GM23338 (cell line): Measurements from ENCODE around the gene BICDL1. TPM values are rescaled to one million over a fixed set of nuclear protein-coding genes. Genes with fewer than 3 reads are reported as not detected.

Experiments used
- ATAC-seq: fragments of 200-7000 bp; cut with Tn5 transposase; 3 replicates; pipeline ENCODE4 v1.9.1; 2020
- DNase-seq: peaks from one replicate; pipeline ENCODE4 v3.0.0-alpha.2; 2015; ENCODE audit warnings: low spot score
- H2AFZ ChIP-seq: fragments of 200-600 bp; sonication (generic); 2 replicates; pipeline ENCODE4 v1.8.0; 2016; ENCODE audit warnings: antibody characterized with exemption, mild to moderate bottlenecking, moderate library complexity
- H3F3A ChIP-seq: fragments of 200-600 bp; sonication (generic); replicated peaks from 2 replicates; pipeline ENCODE4 v1.8.0; 2017; ENCODE audit warnings: antibody characterized with exemption, mixed run types, low read depth
- H3K27ac ChIP-seq: fragments of 200-600 bp; sonication (generic); 2 replicates; pipeline ENCODE4 v1.6.1; 2016; ENCODE audit warnings: low read depth
- H3K27me3 ChIP-seq: fragments of 200-600 bp; sonication (generic); 2 replicates; pipeline ENCODE4 v1.8.0; 2016; ENCODE audit warnings: mild to moderate bottlenecking, mixed run types, moderate library complexity; ENCODE audit not compliant: insufficient read depth
- H3K36me3 ChIP-seq: fragments of 200-600 bp; sonication (generic); 2 replicates; pipeline ENCODE4 v1.8.0; 2016; ENCODE audit warnings: mild to moderate bottlenecking; ENCODE audit not compliant: insufficient read depth
- H3K4me1 ChIP-seq: fragments of 200-600 bp; sonication (generic); 2 replicates; pipeline ENCODE4 v1.8.0; 2016; ENCODE audit warnings: mild to moderate bottlenecking, moderate library complexity; ENCODE audit not compliant: insufficient read depth
- H3K4me2 ChIP-seq: fragments of 200-600 bp; sonication (generic); 2 replicates; pipeline ENCODE4 v1.7.1; 2017; ENCODE audit warnings: mixed run types
- H3K4me3 ChIP-seq: fragments of 200-600 bp; sonication (generic); 2 replicates; pipeline ENCODE4 v1.6.1; 2016; ENCODE audit warnings: mixed run types
- H3K79me2 ChIP-seq: fragments of 200-600 bp; sonication (generic); replicated peaks from 2 replicates; pipeline ENCODE4 v1.8.0; 2017; ENCODE audit warnings: mild to moderate bottlenecking; ENCODE audit not compliant: insufficient read depth
- H3K9me2 ChIP-seq: fragments of 200-600 bp; sonication (generic); 2 replicates; pipeline ENCODE4 v1.8.0; 2017; ENCODE audit not compliant: insufficient read depth
- H4K20me1 ChIP-seq: fragments of 200-600 bp; sonication (generic); replicated peaks from 2 replicates; pipeline ENCODE4 v1.8.0; 2017; ENCODE audit warnings: mild to moderate bottlenecking; ENCODE audit not compliant: insufficient read depth
- H3K27ac Mint-ChIP-seq: 2 replicates; pipeline ENCODE4 v1.8.0; 2020; ENCODE audit warnings: inconsistent platforms, mild to moderate bottlenecking, moderate library complexity, mixed read lengths
- H3K27me3 Mint-ChIP-seq: 3 replicates; pipeline ENCODE4 v1.8.0; 2022; ENCODE audit warnings: low read depth, mild to moderate bottlenecking, moderate library complexity, mixed read lengths, inconsistent platforms; ENCODE audit not compliant: insufficient read depth, poor library complexity
- H3K36me3 Mint-ChIP-seq: 3 replicates; pipeline ENCODE4 v1.8.0; 2021; ENCODE audit warnings: low read depth, mild to moderate bottlenecking, inconsistent platforms, moderate library complexity, mixed read lengths
- H3K4me1 Mint-ChIP-seq: 3 replicates; pipeline ENCODE4 v1.8.0; 2020; ENCODE audit warnings: mild to moderate bottlenecking, inconsistent platforms, mixed read lengths
- H3K4me3 Mint-ChIP-seq: 3 replicates; pipeline ENCODE4 v1.8.0; 2021; ENCODE audit warnings: moderate library complexity, mild to moderate bottlenecking, inconsistent platforms, mixed read lengths
- H3K9me3 Mint-ChIP-seq: 3 replicates; pipeline ENCODE4 v1.8.0; 2020; ENCODE audit warnings: moderate library complexity, mild to moderate bottlenecking, inconsistent platforms, mixed read lengths
- CREB1 ChIP-seq: fragments of 250-450 bp; sonication (Bioruptor Pico); IDR thresholded peaks from 2 replicates; pipeline ENCODE4 v1.5.0; 2020; ENCODE audit warnings: low read depth, mild to moderate bottlenecking, moderate library complexity
- EZH2 ChIP-seq: fragments of 200-600 bp; sonication (generic); IDR thresholded peaks from one replicate; pipeline ENCODE4 v1.8.0; 2017; ENCODE audit warnings: antibody characterized with exemption, mild to moderate bottlenecking, low read depth; ENCODE audit not compliant: unreplicated experiment
- EZH2phosphoT487 ChIP-seq: fragments of 200-600 bp; sonication (generic); IDR thresholded peaks from one replicate; pipeline ENCODE4 v1.8.1; 2018; ENCODE audit warnings: antibody characterized with exemption; ENCODE audit not compliant: unreplicated experiment
- NANOG ChIP-seq: IDR thresholded peaks from 2 replicates; pipeline ENCODE4 v1.6.1; 2016; ENCODE audit warnings: antibody characterized with exemption, borderline replicate concordance
- POLR2AphosphoS5 ChIP-seq: IDR thresholded peaks from 2 replicates; pipeline ENCODE4 v1.6.1; 2016; ENCODE audit warnings: antibody characterized with exemption, low read depth
- STAT1 ChIP-seq: IDR thresholded peaks from one replicate; pipeline ENCODE4 v1.6.1; 2016; ENCODE audit warnings: antibody characterized with exemption; ENCODE audit not compliant: unreplicated experiment
- ZNF331 ChIP-seq: fragments of 250-450 bp; sonication (Bioruptor Pico); IDR thresholded peaks from 2 replicates; pipeline ENCODE4 v1.5.0; 2020; ENCODE audit warnings: low read depth, mild to moderate bottlenecking, moderate library complexity
- ZNF462 ChIP-seq: fragments of 250-450 bp; sonication (Bioruptor Pico); IDR thresholded peaks from 2 replicates; pipeline ENCODE4 v1.5.0; 2020; ENCODE audit warnings: mild to moderate bottlenecking, moderate library complexity
- polyA plus RNA-seq: library from polyadenylated mRNA; unstranded; fragments of >200 nt; fragmentation: Nextera tagmentation; extraction: Ambion mirVana; gene quantifications from 2 replicates; pipeline ENCODE4 v1.2.1, GENCODE V29; 2016
- total RNA-seq: library from RNA; depleted of rRNA; stranded (reverse); fragments of >200 nt; shearing (Covaris generic); gene quantifications from 2 replicates; pipeline ENCODE4 v1.2.3, GENCODE V29; 2014
- TF ChIP-seq, protein P1 (sequence below), 2 experiments: fragments of 200-600 bp in 1 of 2; sonication (generic) in 1 of 2; conservative IDR thresholded peaks; 2 replicates each; pipeline versions ENCODE4 v1.5.1 to v1.6.1; 2016 to 2017; ENCODE audit warnings: antibody characterized with exemption in 2 of 2, low read depth in 2 of 2, mild to moderate bottlenecking in 2 of 2, moderate library complexity in 1 of 2
- TF ChIP-seq, protein P2 (sequence below): IDR thresholded peaks from 2 replicates; pipeline ENCODE4 v1.6.1; 2016; ENCODE audit warnings: antibody characterized with exemption

Gene BICDL1
- total and polyA plus RNA-seq, 2 experiments from 2014 or later, result 14.0 to 25.7 TPM

GRCh38 chr12:120075034-120075616 lies 86.1 kb downstream of the BICDL1 start:
- peaks cover 5% of the 10 kb centered on the region; the same call in 2 of the 3 replicates for H3K36me3 Mint-ChIP-seq
- H3K4me1 Mint-ChIP-seq, result 0 out of 3 replicates have a peak, but pooled peaks cover 5% of the 10 kb centered on the region
- no peaks in the 10 kb centered on the region for H3K4me1 ChIP-seq
- no peaks in the 10 kb centered on the region; the same call in 2 of the 3 replicates for H3K9me3 Mint-ChIP-seq
- no peak overlapping the region for H3K27ac Mint-ChIP-seq
- H3K27me3 Mint-ChIP-seq, result peaks cover 3% of the 10 kb centered on the region
- no peak for ATAC-seq
- no peaks in the 10 kb centered on the region for H3K36me3 ChIP-seq
- no peak for TF ChIP-seq NANOG
- DNase-seq, result no peak
- H2AFZ ChIP-seq, result no peak overlapping the region
- no peaks in the 10 kb centered on the region for H3K79me2 ChIP-seq
- H3K27ac ChIP-seq, result no peak overlapping the region
- H3K27me3 ChIP-seq, result no peaks in the 10 kb centered on the region
- no peaks in the 10 kb centered on the region for H4K20me1 ChIP-seq
- H3K4me3 ChIP-seq, result no peak overlapping the region
- no peak overlapping the region for H3K4me2 ChIP-seq
- H3K4me3 Mint-ChIP-seq, result no peak overlapping the region
- H3F3A ChIP-seq, result no peaks in the 10 kb centered on the region
- H3K9me2 ChIP-seq, result 0 out of 2 replicates have a peak, but pooled peaks cover 2% of the 10 kb centered on the region

- H3F3A ChIP-seq, result no peaks in the 10 kb centered on the region
- H2AFZ ChIP-seq, result no peak overlapping the region
- no peaks in the 10 kb centered on the region for H3K27me3 ChIP-seq
- DNase-seq, result no peak
- H3K36me3 Mint-ChIP-seq, result peaks cover 7% of the 10 kb centered on the region
- H3K27me3 Mint-ChIP-seq, result peaks cover 3% of the 10 kb centered on the region
- H3K9me2 ChIP-seq, result 0 out of 2 replicates have a peak, but pooled peaks cover 2% of the 10 kb centered on the region
- no peak overlapping the region for H3K4me2 ChIP-seq
- no peak overlapping the region for H3K27ac Mint-ChIP-seq
- no peak overlapping the region for H3K27ac ChIP-seq
- ATAC-seq, result no peak
- no peaks in the 10 kb centered on the region for H3K4me1 ChIP-seq
- H3K4me3 Mint-ChIP-seq, result no peak overlapping the region
- no peak overlapping the region for H3K4me3 ChIP-seq
- no peaks in the 10 kb centered on the region for H3K79me2 ChIP-seq
- peaks cover 11% of the 10 kb centered on the region for H3K4me1 Mint-ChIP-seq
- H4K20me1 ChIP-seq, result no peaks in the 10 kb centered on the region
- no peaks in the 10 kb centered on the region; the same call in 2 of the 3 replicates for H3K9me3 Mint-ChIP-seq
- no peaks in the 10 kb centered on the region for H3K36me3 ChIP-seq
- TF ChIP-seq POLR2AphosphoS5 (no peak), CREB1 (CRISPR knock-in tag) (no peak), ZNF331 (CRISPR knock-in tag) (no peak), ZNF462 (CRISPR knock-in tag) (no peak), EZH2phosphoT487 (no peak), EZH2 (no peak), NANOG (no peak), STAT1 (no peak)
- TF ChIP-seq, protein P1, sequence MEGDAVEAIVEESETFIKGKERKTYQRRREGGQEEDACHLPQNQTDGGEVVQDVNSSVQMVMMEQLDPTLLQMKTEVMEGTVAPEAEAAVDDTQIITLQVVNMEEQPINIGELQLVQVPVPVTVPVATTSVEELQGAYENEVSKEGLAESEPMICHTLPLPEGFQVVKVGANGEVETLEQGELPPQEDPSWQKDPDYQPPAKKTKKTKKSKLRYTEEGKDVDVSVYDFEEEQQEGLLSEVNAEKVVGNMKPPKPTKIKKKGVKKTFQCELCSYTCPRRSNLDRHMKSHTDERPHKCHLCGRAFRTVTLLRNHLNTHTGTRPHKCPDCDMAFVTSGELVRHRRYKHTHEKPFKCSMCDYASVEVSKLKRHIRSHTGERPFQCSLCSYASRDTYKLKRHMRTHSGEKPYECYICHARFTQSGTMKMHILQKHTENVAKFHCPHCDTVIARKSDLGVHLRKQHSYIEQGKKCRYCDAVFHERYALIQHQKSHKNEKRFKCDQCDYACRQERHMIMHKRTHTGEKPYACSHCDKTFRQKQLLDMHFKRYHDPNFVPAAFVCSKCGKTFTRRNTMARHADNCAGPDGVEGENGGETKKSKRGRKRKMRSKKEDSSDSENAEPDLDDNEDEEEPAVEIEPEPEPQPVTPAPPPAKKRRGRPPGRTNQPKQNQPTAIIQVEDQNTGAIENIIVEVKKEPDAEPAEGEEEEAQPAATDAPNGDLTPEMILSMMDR (conservative IDR thresholded peaks at IDR 0.05; ENCODE audit: low read depth in 2 of 2), result no peak
- TF ChIP-seq, protein P2, sequence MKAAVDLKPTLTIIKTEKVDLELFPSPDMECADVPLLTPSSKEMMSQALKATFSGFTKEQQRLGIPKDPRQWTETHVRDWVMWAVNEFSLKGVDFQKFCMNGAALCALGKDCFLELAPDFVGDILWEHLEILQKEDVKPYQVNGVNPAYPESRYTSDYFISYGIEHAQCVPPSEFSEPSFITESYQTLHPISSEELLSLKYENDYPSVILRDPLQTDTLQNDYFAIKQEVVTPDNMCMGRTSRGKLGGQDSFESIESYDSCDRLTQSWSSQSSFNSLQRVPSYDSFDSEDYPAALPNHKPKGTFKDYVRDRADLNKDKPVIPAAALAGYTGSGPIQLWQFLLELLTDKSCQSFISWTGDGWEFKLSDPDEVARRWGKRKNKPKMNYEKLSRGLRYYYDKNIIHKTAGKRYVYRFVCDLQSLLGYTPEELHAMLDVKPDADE, result no peak
These were observed 87.6 kb downstream of the BICDL1 start for GRCh38 chr12:120076651-120077050.
